Calu3 (cell line): ENCODE results near the gene PPP1R9B. TPM values are rescaled to one million over a fixed set of nuclear protein-coding genes. Genes with fewer than 3 reads are reported as not detected.
A peak's percentile ranks its signal among the peaks of the same experiment; 100 is the strongest.

Experiments
- BruUV-seq: library from RNA; stranded (reverse); fragments of 400-500 nt; replicated peaks from 2 replicates; lab custom pipeline; 2021; lab: Mats Ljungman, UMichigan
- CTCF ChIA-PET: fragments of 300-600 bp; sonication (Branson Sonifier 250); formaldehyde crosslinking; loops from one replicate; lab custom pipeline; 2022; ENCODE audit warnings: antibody characterized with exemption; lab: Charles Lee
- DNase-seq: peaks from one replicate; pipeline ENCODE4 v3.0.0; 2022
- H3K27ac Mint-ChIP-seq: one replicate; pipeline ENCODE4 v1.8.0; 2022; ENCODE audit warnings: mixed read lengths; ENCODE audit not compliant: unreplicated experiment
- H3K27me3 Mint-ChIP-seq: one replicate; pipeline ENCODE4 v1.8.0; 2022; ENCODE audit warnings: mixed read lengths; ENCODE audit not compliant: unreplicated experiment
- H3K36me3 Mint-ChIP-seq: one replicate; pipeline ENCODE4 v1.8.0; 2022; ENCODE audit warnings: mild to moderate bottlenecking, moderate library complexity, mixed read lengths; ENCODE audit not compliant: insufficient read depth, unreplicated experiment
- H3K4me1 Mint-ChIP-seq: one replicate; pipeline ENCODE4 v1.8.0; 2022; ENCODE audit warnings: mild to moderate bottlenecking, low read depth, mixed read lengths; ENCODE audit not compliant: unreplicated experiment
- H3K4me3 Mint-ChIP-seq: one replicate; pipeline ENCODE4 v1.8.0; 2022; ENCODE audit warnings: mild to moderate bottlenecking, low read depth, moderate library complexity, mixed read lengths; ENCODE audit not compliant: unreplicated experiment
- H3K9me3 Mint-ChIP-seq: one replicate; pipeline ENCODE4 v1.8.0; 2022; ENCODE audit warnings: low read depth, mixed read lengths; ENCODE audit not compliant: unreplicated experiment
- CTCF ChIP-seq: fragments of 200-600 bp; IDR thresholded peaks from one replicate; pipeline ENCODE4 v1.8.0; 2022; ENCODE audit warnings: antibody characterized with exemption; ENCODE audit not compliant: unreplicated experiment
- intact Hi-C: fragments of 100-400 bp; cut with micrococcal nuclease; formaldehyde crosslinking; loops from one replicate; pipeline ENCODE4 v1.10.0; 2022; ENCODE audit not compliant: unreplicated experiment
- total RNA-seq: library from RNA; stranded (reverse); gene quantifications from 2 replicates; pipeline ENCODE4 v1.2.3, GENCODE V29; 2022

Gene PPP1R9B
- total RNA-seq, 1 experiment from 2014 or later: 74.3 TPM

DNA sequence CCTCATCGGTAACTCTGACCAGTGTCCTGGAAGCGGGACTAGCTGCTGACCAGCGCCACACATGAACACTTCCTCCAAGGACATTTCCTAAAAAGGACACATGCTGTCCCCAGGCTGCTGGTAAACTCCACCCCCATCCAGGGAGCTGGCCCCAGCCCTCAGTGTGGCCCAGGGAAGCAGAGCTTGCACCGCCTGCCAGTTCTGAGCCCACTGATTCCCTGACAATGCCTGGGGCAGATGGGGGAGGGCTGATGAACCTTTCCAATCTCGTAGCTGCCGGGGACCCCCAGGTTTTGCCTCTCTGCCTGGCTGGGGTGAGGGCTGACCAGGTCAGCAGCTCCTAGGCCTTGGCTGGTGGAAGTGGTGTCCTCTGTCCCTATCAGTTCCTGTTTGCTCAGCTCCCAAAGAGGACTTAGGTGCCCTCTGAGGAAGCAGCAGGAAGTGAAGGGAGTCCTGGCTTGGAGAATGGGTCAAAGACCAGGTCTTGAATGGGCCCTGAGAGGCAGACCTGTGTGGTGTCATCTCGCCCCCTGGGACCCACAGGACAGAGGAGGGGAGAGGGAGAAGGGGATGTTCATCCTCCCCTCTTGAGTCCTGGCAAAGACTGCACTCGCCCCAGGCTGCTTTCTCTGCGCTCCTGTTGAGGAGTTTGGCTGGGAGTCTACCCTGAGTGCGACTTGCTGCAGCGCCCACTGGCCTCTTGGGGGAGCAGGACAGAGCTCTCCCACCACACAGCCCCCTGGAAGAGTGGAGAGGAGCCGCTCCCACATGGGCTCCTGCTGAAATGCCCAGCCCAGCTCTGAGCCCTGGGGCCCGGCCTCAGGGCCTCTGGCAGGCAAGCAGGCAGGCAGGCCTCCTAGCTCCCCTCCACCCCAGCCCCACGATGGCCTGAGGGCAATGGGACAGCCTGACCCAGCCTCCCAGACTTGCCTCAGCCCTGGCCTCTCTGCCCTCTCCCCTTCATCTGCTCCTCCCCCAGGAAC is 38.5 kb downstream of the PPP1R9B start:
- H3K4me3 Mint-ChIP-seq: no peak overlapping the region

DNA sequence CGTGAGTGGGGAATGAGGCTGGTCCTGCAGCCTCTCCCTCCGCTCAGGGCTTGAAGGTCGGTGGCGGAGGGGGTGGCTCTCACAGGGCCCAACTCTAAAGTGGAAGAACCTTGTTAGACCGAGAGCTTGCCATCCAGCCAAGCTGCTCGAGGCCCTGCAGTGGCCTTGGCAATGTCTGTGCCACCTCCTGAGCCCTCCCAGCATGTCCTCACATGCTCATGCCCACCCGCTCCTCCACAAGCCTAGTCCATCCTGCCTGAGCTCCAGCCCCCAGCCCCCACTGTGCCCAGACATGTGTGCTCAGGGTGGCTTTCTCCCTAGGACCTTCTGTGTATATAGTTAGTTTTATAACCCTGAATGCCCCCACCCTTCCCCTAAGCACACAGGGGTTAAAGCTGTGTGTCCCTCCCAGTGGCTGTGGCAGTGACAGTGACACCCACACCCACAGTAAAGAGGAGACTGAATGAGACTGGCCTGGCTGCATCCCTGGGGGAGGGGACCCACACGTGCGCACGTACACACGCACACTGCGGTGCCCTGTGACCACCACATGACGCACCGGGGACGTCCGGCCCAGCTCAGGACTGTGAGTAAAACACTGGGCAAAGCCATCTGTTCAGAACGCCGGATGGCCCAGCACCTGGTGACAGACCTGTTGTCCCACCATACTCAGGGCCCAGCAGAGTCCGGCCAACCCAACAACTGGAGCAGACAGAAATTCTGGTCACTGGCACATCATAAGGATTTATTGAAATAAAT is 39.7 kb downstream of the PPP1R9B start:
- Mint-ChIP-seq H3K36me3 (peaks cover 18% of the 10 kb centered on the region), H3K27ac (no peak overlapping the region), H3K9me3 (no peaks in the 10 kb centered on the region), H3K27me3 (peaks cover 20% of the 10 kb centered on the region), H3K4me3 (no peak overlapping the region), H3K4me1 (no peaks in the 10 kb centered on the region)
- intact Hi-C loops: no loop called here
- TF ChIP-seq CTCF: no peak
- CTCF ChIA-PET: interaction anchor here (0.7 to 1.4 kb wide), 2 partner anchors 8 to 16 kb away, joined by 3 to 4 read pairs; no protein-coding TSS in a partner anchor
- DNase-seq: no peak
- BruUV-seq: TSS peak; percentile 12

More for the DNA sequence above, 38.5 kb downstream of the PPP1R9B start:
- peaks cover 18% of the 10 kb centered on the region for H3K36me3 Mint-ChIP-seq
- CTCF ChIA-PET: interaction anchor here (0.7 to 1.4 kb wide), 5 partner anchors 10 to 110 kb away, joined by 3 to 4 read pairs (median 3); no protein-coding TSS in a partner anchor
- DNase-seq: no peak
- no TSS peak for BruUV-seq
- intact Hi-C loops: no loop called here
- no peak overlapping the region for H3K27ac Mint-ChIP-seq
- peaks cover 27% of the 10 kb centered on the region for H3K27me3 Mint-ChIP-seq
- no peak for TF ChIP-seq CTCF
- H3K9me3 Mint-ChIP-seq: no peaks in the 10 kb centered on the region
- no peaks in the 10 kb centered on the region for H3K4me1 Mint-ChIP-seq

GRCh38 chr17:50109785-50110184 is 40.7 kb downstream of the PPP1R9B start:
- TF ChIP-seq CTCF: no peak
- Mint-ChIP-seq H3K4me1 (no peaks in the 10 kb centered on the region), H3K27me3 (peaks cover 11% of the 10 kb centered on the region), H3K36me3 (peaks cover 14% of the 10 kb centered on the region), H3K4me3 (no peak overlapping the region), H3K9me3 (no peaks in the 10 kb centered on the region), H3K27ac (no peak overlapping the region)
- no peak for DNase-seq
- BruUV-seq: no TSS peak
- intact Hi-C loops: no loop called here
- CTCF ChIA-PET: interaction anchor here (0.6 to 1.2 kb wide), 2 partner anchors 11 to 374 kb away, joined by 3 to 4 read pairs; no protein-coding TSS in a partner anchor

DNA sequence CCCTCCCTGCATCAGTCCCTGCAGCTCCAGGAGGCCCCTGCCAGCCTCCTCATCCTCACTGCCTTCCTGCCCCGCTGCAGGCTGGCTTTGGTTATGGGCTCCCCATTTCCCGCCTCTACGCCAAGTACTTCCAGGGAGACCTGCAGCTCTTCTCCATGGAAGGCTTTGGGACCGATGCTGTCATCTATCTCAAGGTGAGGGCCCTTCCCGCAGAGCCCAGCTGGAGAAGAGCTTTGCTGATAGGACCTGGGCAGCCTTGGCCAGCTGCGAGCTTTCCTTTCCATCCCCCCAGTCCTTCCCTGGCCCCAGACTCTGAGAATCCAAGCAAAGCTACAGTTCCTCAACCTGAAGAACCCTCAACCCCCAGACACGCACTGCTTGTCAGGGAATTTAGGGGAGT is 41.3 kb downstream of the PPP1R9B start:
- H3K27ac Mint-ChIP-seq: no peak overlapping the region
- no peaks in the 10 kb centered on the region for H3K9me3 Mint-ChIP-seq
- H3K4me3 Mint-ChIP-seq: no peak overlapping the region
- BruUV-seq: no TSS peak
- no peak for TF ChIP-seq CTCF
- CTCF ChIA-PET: interaction anchor here (1.2 kb wide), 1 partner anchor 12 kb away, joined by 4 read pairs; no protein-coding TSS in a partner anchor
- DNase-seq: no peak
- peaks cover 5% of the 10 kb centered on the region for H3K27me3 Mint-ChIP-seq
- H3K36me3 Mint-ChIP-seq: peaks cover 14% of the 10 kb centered on the region
- intact Hi-C loops: no loop called here
- H3K4me1 Mint-ChIP-seq: no peaks in the 10 kb centered on the region
